Fibroblast of lung (primary cell): Measurements from ENCODE around the gene SPPL2C. TPM values are rescaled to one million over a fixed set of nuclear protein-coding genes. Genes with fewer than 3 reads are reported as not detected.

ENCODE experiments used
- DNase-seq, 2 donors: peaks; one replicate each; pipeline versions ENCODE4 v3.0.0 to v3.0.0-alpha.2; 2010; ENCODE audit warnings: low read depth in 2 of 2
- H2AFZ ChIP-seq: 2 replicates; pipeline ENCODE4 v1.5.1; 2012; ENCODE audit warnings: low read length, control low read depth, inconsistent platforms
- H3K27ac ChIP-seq: 2 replicates; pipeline ENCODE4 v1.5.1; 2011; ENCODE audit warnings: low read length, control low read depth; ENCODE audit not compliant: insufficient read depth
- H3K27me3 ChIP-seq: 2 replicates; pipeline ENCODE4 v1.5.1; 2011; ENCODE audit warnings: mild to moderate bottlenecking, low read length; ENCODE audit not compliant: control insufficient read depth, insufficient read depth
- H3K36me3 ChIP-seq: 2 replicates; pipeline ENCODE4 v1.5.1; 2011; ENCODE audit warnings: low read length; ENCODE audit not compliant: control insufficient read depth, insufficient read depth
- H3K4me1 ChIP-seq: 2 replicates; pipeline ENCODE4 v1.5.1; 2011; ENCODE audit warnings: low read length; ENCODE audit not compliant: control insufficient read depth, insufficient read depth; ENCODE audit errors: extremely low read depth
- H3K4me2 ChIP-seq: 2 replicates; pipeline ENCODE4 v1.5.1; 2011; ENCODE audit warnings: low read length, control low read depth; ENCODE audit not compliant: insufficient read depth; ENCODE audit errors: extremely low read depth
- H3K4me3 ChIP-seq, 4 experiments: fragments of 200-600 bp in 1 of 4; sonication (generic) in 1 of 4; replicated peaks in 1 of 4; 2 replicates each; pipeline ENCODE4 v1.5.1; 2011 to 2016; ENCODE audit warnings: low read length in 4 of 4, low read depth in 3 of 4, mild to moderate bottlenecking in 3 of 4, control low read depth in 2 of 4, inconsistent platforms in 1 of 4, mixed read lengths in 1 of 4; ENCODE audit not compliant: insufficient read depth in 1 of 4; ENCODE audit errors: control extremely low read depth in 1 of 4
- H3K79me2 ChIP-seq: 2 replicates; pipeline ENCODE4 v1.5.1; 2012; ENCODE audit warnings: mild to moderate bottlenecking, low read length, inconsistent platforms; ENCODE audit not compliant: control insufficient read depth, insufficient read depth
- H3K9ac ChIP-seq: 2 replicates; pipeline ENCODE4 v1.5.1; 2011; ENCODE audit warnings: mild to moderate bottlenecking, low read length, control low read depth; ENCODE audit not compliant: insufficient read depth
- H3K9me3 ChIP-seq: 2 replicates; pipeline ENCODE4 v1.5.1; 2012; ENCODE audit warnings: low read depth, low read length; ENCODE audit not compliant: control insufficient read depth, insufficient read depth
- H4K20me1 ChIP-seq: 2 replicates; pipeline ENCODE4 v1.5.1; 2011; ENCODE audit warnings: low read length; ENCODE audit not compliant: control insufficient read depth, insufficient read depth; ENCODE audit errors: extremely low read depth
- EZH2 ChIP-seq: IDR thresholded peaks from 2 replicates; pipeline ENCODE4 v1.5.1; 2012; ENCODE audit warnings: low read length, control low read depth, mild to moderate bottlenecking; ENCODE audit errors: missing control alignments
- polyA plus RNA-seq, 2 donors: library from polyadenylated mRNA; depleted of rRNA in 1 of 2; stranded (reverse) in 1 of 2; unstranded in 1 of 2; fragments of >200 nt; gene quantifications; 2 replicates each; pipeline ENCODE4 v1.2.1, GENCODE V29; 2011 to 2012; ENCODE audit warnings: missing spikeins in 1 of 2
- total RNA-seq: library from RNA; depleted of rRNA; stranded (reverse); fragments of >200 nt; gene quantifications from 2 replicates; pipeline ENCODE4 v1.2.1, GENCODE V29; 2014
- TF ChIP-seq, protein P1 (sequence below), 2 donors: IDR thresholded peaks in 1 of 2; conservative IDR thresholded peaks in 1 of 2; 1 replicate in 1 of 2; 2 replicates in 1 of 2; pipeline ENCODE4 v1.5.1; 2011 to 2012; ENCODE audit warnings: low read length in 2 of 2, control low read depth in 1 of 2, inconsistent platforms in 1 of 2, low read depth in 1 of 2, mild to moderate bottlenecking in 1 of 2

SPPL2C gene
- total and polyA plus RNA-seq, 2 donors (not counting 1 experiment from before 2014, with no cell fraction given), result not detected

DNA sequence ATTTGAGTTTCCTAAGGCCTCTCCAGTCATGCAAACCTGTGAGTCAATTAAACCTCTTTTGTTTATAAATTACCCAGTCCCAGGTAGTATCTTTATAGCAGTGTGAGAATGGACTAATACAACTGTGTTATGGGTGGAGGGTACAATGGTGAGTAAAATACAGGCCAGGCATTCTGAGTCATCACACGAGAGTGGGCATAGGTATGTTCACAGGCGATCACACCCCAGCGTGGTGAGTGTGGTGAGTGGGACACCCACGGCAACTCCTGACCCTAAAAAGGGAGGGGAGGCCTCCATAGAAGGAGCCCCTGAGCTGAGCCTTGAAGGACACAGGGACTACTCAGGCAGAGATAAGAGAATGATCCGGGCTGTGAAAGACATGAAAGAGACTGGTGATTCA, 27.0 kb downstream of the SPPL2C start:
- Histone ChIP-seq H3K9me3 (no peaks in the 10 kb centered on the region), H2AFZ (no peak overlapping the region), H3K4me2 (no peak overlapping the region), H3K79me2 (no peaks in the 10 kb centered on the region), H3K36me3 (no peaks in the 10 kb centered on the region), H3K4me1 (no peaks in the 10 kb centered on the region), H3K4me3 (no peak overlapping the region), H3K27me3 (no peaks in the 10 kb centered on the region), H3K27ac (no peak overlapping the region), H4K20me1 (no peaks in the 10 kb centered on the region), H3K9ac (no peak overlapping the region)
- TF ChIP-seq EZH2, result no peak
- TF ChIP-seq, protein P1, sequence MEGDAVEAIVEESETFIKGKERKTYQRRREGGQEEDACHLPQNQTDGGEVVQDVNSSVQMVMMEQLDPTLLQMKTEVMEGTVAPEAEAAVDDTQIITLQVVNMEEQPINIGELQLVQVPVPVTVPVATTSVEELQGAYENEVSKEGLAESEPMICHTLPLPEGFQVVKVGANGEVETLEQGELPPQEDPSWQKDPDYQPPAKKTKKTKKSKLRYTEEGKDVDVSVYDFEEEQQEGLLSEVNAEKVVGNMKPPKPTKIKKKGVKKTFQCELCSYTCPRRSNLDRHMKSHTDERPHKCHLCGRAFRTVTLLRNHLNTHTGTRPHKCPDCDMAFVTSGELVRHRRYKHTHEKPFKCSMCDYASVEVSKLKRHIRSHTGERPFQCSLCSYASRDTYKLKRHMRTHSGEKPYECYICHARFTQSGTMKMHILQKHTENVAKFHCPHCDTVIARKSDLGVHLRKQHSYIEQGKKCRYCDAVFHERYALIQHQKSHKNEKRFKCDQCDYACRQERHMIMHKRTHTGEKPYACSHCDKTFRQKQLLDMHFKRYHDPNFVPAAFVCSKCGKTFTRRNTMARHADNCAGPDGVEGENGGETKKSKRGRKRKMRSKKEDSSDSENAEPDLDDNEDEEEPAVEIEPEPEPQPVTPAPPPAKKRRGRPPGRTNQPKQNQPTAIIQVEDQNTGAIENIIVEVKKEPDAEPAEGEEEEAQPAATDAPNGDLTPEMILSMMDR (conservative IDR thresholded peaks at IDR 0.05 in 1 of 2, IDR thresholded peaks at IDR 0.05 in 1 of 2; ENCODE audit: low read depth in 1 of 2, low read length in 2 of 2), result no peak
- no peak for DNase-seq

DNA sequence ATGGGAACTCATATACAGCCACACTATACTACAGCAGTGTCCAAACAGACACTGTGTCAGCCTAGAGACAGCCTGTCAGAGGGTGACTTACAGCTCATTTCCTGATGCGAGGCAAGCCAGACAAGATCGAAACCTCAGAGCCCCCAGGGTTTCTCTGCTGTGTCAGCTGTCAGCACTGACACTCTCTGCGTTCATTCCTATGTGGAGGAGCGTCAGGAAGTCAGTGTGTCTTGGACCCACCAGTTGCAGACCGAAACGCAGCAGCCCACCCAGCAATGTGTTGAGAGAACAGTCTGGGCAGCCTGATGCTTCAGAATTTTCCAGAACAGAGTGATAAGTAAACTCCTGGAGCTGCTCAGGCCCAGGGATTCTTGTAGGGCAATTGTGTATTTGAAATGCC, 29.0 kb downstream of the SPPL2C start:
- peaks cover 8% of the 10 kb centered on the region for H3K27me3 ChIP-seq
- H3K4me2 ChIP-seq, result no peak overlapping the region
- H2AFZ ChIP-seq, result no peak overlapping the region

DNA sequence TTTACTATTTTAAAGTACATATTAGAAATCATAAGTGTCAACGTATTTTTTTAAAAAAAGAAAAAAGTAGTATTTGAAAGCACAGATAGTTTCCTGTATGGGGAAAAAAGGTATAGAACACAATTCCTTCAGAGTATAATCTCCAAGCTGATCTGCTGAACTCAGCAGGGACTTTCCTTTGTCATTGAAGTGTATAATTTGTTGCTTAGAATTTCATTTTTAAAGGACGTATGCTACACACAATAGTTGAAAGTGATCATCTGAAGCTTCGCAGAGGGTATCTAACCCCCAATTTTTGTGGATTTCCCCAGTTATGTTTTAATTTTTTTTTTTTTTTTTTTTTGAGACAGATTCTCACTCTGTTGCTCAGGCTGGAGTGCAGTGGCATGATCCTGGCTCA, 29.5 kb downstream of the SPPL2C start:
- Histone ChIP-seq H2AFZ (no peak overlapping the region), H3K9me3 (no peaks in the 10 kb centered on the region), H3K27ac (no peak overlapping the region), H3K27me3 (peaks cover 8% of the 10 kb centered on the region), H3K4me3 (no peak overlapping the region), H3K36me3 (no peaks in the 10 kb centered on the region), H3K4me1 (no peaks in the 10 kb centered on the region), H4K20me1 (no peaks in the 10 kb centered on the region), H3K9ac (no peak overlapping the region), H3K79me2 (no peaks in the 10 kb centered on the region), H3K4me2 (no peak overlapping the region)
- no peak for DNase-seq
- TF ChIP-seq, protein P1 (conservative IDR thresholded peaks at IDR 0.05 in 1 of 2, IDR thresholded peaks at IDR 0.05 in 1 of 2; ENCODE audit: low read depth in 1 of 2, low read length in 2 of 2), result no peak
- no peak for TF ChIP-seq EZH2

More for the DNA sequence above, 29.0 kb downstream of the SPPL2C start:
- Histone ChIP-seq H3K9me3 (no peaks in the 10 kb centered on the region), H4K20me1 (no peaks in the 10 kb centered on the region), H3K4me3 (no peak overlapping the region), H3K27ac (no peak overlapping the region), H3K4me1 (no peaks in the 10 kb centered on the region), H3K9ac (no peak overlapping the region), H3K79me2 (no peaks in the 10 kb centered on the region), H3K36me3 (no peaks in the 10 kb centered on the region)
- no peak for DNase-seq
- TF ChIP-seq EZH2, result no peak
